GM19438 (cell line): ENCODE results near the gene SNAPC4.
"Not testable (repeated sequence)": the region's sequence is repeated elsewhere in the genome, so short reads cannot be mapped to it uniquely, and the experiment has no call there.

ENCODE experiments used
- ATAC-seq: cut with Tn5 transposase; IDR thresholded peaks from one replicate; pipeline ENCODE4 v1.9.1; 2021; ENCODE audit warnings: low read depth; ENCODE audit not compliant: unreplicated experiment

The SNAPC4 gene

DNA sequence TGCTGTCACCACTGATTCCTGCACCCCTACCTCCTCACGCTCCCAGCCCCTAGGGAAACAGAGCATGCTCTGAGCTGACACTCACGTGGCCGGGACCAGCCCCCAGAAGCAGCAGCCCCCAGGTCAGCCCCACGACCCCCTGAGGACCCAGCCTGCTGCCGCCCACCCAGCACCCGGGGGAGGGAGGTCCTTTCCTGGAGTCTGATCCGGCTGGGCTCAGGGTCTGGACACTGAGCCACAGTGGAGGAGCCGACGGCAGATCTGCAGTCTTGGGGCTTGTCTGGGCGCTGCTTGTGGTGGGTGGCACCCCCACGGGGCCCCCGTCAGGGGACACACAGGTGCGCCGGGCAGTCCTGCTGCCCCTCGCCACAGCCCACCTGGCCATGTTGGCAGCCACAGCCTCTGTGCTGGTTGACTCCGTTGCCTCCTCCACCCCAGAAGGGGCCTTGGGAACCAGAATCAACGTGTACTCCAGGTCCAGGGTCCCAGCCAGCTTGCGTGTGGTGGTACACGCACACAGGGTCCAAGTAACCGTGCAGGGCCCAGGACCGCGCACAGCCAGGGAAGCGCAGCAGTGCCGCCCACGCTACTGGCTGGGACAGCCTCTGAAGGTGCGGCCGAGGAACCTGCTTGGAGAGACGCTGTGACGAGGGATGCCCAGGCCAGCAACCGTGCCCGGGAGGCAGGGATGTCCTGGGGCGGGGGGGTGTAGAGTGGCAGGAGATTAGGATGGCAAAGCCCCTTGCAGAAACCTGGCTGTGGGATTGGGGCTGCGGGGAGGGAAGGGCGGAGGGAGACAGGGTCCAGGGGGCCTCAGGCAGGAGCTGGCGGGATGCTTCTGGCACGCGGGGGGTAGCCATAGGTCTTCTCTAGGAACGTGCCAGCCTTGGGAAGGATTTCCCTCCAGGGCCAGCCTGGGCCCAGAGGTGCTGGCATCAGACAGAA is 39.9 kb downstream of the SNAPC4 start:
- ATAC-seq, result no peak

DNA sequence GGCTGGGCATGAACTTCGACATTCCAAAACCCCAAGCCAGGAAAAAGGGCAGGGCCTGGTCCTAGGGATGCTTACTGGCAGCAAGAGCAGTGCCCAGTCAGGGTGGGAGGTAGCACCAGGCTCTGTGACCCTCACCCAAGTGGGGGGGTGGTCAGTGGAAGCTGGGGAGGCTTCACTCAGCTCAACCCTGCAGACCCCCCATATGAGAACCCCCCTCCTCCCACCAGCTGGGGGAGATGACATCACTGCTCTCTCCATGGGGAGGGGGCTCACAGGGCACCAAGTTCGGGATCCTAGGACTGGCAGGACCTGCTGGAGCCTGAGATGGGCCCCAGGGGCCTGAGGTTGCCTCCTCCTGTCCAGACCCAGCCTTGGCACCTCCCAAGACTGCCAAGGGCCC is 41.1 kb downstream of the SNAPC4 start:
- no peak for ATAC-seq

GRCh38 chr9:136358016-136358415 is 42.0 kb downstream of the SNAPC4 start:
- no peak for ATAC-seq

DNA sequence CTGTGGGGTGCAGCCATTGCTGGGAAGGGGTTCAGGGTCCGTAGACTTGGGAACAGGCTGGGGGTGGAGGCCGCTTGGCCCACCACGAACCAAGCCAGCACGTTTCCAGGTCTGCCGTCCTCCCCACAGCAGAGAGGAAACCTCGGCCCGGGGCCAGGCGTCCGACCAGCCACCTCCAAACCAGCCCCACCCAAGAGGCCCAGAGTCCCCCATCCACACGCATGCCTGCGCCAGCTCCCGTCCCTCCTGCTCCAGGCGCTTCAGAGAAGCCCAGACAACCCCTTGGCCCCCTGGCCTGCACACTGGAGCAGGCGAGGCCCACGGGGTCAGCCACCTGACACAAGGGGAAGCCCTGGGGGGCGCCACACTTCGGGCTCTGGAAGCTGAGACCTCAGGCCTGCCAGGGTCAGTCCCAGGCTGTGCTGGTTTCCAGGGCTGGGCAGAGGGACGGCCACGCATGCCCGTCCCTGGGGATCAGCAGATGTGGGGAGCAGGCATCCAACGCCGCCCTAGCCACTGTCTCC is 42.7 kb downstream of the SNAPC4 start:
- ATAC-seq, result no peak

GRCh38 chr9:136355616-136356557 is 44.1 kb downstream of the SNAPC4 start:
- ATAC-seq, result no peak

- no peak for ATAC-seq
Measured at GRCh38 chr9:136354592-136355085, 45.3 kb downstream of the SNAPC4 start.

DNA sequence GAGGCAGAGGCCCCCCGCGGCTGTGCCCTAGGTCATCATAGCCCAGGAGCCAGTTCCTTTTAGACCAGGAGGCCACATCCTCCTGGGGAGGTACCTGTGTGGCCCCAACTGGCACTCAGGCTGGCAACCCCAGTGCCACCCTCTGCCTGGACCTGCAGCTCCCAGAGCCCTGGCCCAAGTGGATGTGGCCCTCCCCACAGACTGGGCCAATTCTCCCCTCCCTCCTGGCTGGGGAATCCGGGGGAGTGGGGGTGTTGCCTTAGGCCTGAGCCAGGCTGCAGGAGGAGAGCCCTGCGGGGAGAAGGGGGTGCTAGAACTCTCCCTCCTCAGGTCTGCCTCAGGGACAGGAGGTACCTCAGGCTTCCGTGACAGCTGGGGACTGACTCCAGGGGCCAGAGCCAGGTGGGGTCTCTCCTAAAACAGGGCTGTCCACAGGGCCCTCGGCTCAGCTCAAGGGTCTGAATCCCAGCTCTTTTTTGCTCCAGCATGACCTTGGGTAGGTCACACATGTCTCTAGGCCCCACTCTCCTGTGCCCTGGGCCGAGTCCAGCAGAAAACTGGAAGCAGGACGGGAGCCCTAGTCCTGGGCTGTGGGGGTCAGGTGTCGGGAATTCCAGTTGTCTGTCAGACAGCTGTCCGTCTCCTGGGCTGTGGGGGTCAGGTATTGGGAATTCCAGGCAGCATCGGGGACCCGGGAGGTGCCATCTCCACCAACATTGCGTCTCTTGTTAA is 46.0 kb downstream of the SNAPC4 start:
- no peak for ATAC-seq

- no peak for ATAC-seq
Measured at GRCh38 chr9:136353088-136353487, 46.9 kb downstream of the SNAPC4 start.

GRCh38 chr9:136352682-136353081 is 47.3 kb downstream of the SNAPC4 start:
- no peak for ATAC-seq

- not testable (repeated sequence) for ATAC-seq
Measured at GRCh38 chr9:136351868-136352267, 48.1 kb downstream of the SNAPC4 start.

DNA sequence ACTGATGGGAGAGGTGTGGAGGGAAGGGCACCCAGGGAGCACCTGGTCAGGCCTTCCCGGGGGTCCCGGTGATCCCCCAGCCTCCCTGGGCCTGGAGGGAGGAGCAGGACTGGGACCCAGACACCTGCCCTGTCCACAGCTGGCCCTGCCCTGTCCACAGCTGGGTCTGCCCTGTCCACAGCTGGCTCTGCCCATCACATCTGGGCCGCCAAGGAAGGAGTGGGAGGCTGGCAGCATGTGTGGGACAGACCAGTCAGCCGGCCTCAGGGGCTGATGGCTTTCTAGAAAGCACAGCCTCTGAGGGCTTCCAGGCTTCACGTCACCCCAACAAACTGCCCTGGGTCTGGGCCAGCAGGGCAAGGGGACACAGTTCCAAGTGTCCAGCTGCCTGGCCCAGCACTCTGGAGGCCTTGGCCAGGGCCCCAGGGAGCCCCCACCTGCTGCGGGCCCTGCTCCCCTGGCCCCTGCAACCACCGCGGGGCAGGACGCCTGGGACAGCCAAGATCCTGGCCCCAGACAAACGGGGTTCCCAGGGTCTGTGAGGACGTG is 48.6 kb downstream of the SNAPC4 start:
- ATAC-seq, result no peak
